PC-9 (cell line): Measurements from ENCODE around the gene MAP9. TPM values are rescaled to one million over a fixed set of nuclear protein-coding genes. Genes with fewer than 3 reads are reported as not detected.

ENCODE experiments used
- BruUV-seq: library from RNA; stranded (reverse); fragments of 400-500 nt; replicated peaks from 2 replicates; lab custom pipeline; 2021; lab: Mats Ljungman, UMichigan
- CTCF ChIA-PET: fragments of 300-600 bp; sonication (Branson Sonifier 250); formaldehyde crosslinking; loops from one replicate; lab custom pipeline; 2022; ENCODE audit warnings: antibody characterized with exemption; lab: Charles Lee
- POLR2A ChIA-PET: fragments of 300-600 bp; sonication (Branson Sonifier 250); formaldehyde crosslinking; loops from one replicate; lab custom pipeline; 2022; ENCODE audit warnings: antibody characterized with exemption; ENCODE audit not compliant: unreplicated experiment; lab: Charles Lee
- DNase-seq, 2 experiments: peaks; one replicate each; pipeline versions ENCODE4 v3.0.0 to v3.0.0-alpha.2; 2015 to 2022; ENCODE audit warnings: mixed read lengths in 1 of 2
- H2AFZ ChIP-seq: fragments of 200-600 bp; sonication (generic); 2 replicates; pipeline ENCODE4 v1.8.1; 2017; ENCODE audit warnings: antibody characterized with exemption
- H3F3A ChIP-seq: fragments of 200-600 bp; sonication (generic); 2 replicates; pipeline ENCODE4 v1.8.1; 2017; ENCODE audit warnings: antibody characterized with exemption, mild to moderate bottlenecking, low read depth; ENCODE audit not compliant: insufficient read depth
- H3K27ac ChIP-seq: fragments of 200-600 bp; sonication (generic); 2 replicates; pipeline ENCODE4 v1.6.1; 2016; ENCODE audit warnings: mixed run types
- H3K27me3 ChIP-seq: fragments of 200-600 bp; sonication (generic); 2 replicates; pipeline ENCODE4 v1.6.1; 2016; ENCODE audit warnings: low read depth, mixed run types; ENCODE audit not compliant: insufficient read depth
- H3K36me3 ChIP-seq: fragments of 200-600 bp; sonication (generic); 2 replicates; pipeline ENCODE4 v1.6.1; 2016; ENCODE audit warnings: low read depth, mixed run types
- H3K4me1 ChIP-seq: fragments of 200-600 bp; sonication (generic); replicated peaks from 2 replicates; pipeline ENCODE4 v1.6.1; 2016; ENCODE audit warnings: mixed run types; ENCODE audit not compliant: insufficient read depth
- H3K4me2 ChIP-seq: fragments of 200-600 bp; sonication (generic); 2 replicates; pipeline ENCODE4 v1.6.1; 2017; ENCODE audit warnings: mixed run types
- H3K4me3 ChIP-seq: fragments of 200-600 bp; sonication (generic); 2 replicates; pipeline ENCODE4 v1.6.1; 2016; ENCODE audit warnings: mixed run types
- H3K79me2 ChIP-seq: fragments of 200-600 bp; sonication (generic); 2 replicates; pipeline ENCODE4 v1.6.1; 2017; ENCODE audit warnings: low read depth, mixed run types
- H3K9me2 ChIP-seq: fragments of 200-600 bp; sonication (generic); 2 replicates; pipeline ENCODE4 v1.8.1; 2017; ENCODE audit warnings: mild to moderate bottlenecking; ENCODE audit not compliant: insufficient read depth
- H3K9me3 ChIP-seq: fragments of 200-600 bp; sonication (generic); 2 replicates; pipeline ENCODE4 v1.8.1; 2016; ENCODE audit warnings: low read depth; ENCODE audit not compliant: insufficient read depth
- H4K20me1 ChIP-seq: fragments of 200-600 bp; sonication (generic); 2 replicates; pipeline ENCODE4 v1.8.1; 2017; ENCODE audit not compliant: insufficient read depth
- EZH2 ChIP-seq: fragments of 200-600 bp; sonication (generic); IDR thresholded peaks from 2 replicates; pipeline ENCODE4 v1.8.0; 2017; ENCODE audit warnings: antibody characterized with exemption, low read depth
- intact Hi-C: fragments of 100-400 bp; cut with micrococcal nuclease; formaldehyde crosslinking; loops from one replicate; pipeline ENCODE4 v1.10.0; 2022; ENCODE audit not compliant: unreplicated experiment
- total RNA-seq: library from RNA; stranded (reverse); gene quantifications from 2 replicates; pipeline ENCODE4 v1.2.3, GENCODE V29; 2021
- TF ChIP-seq, protein P1 (sequence below): fragments of 200-600 bp; sonication (generic); conservative IDR thresholded peaks from 2 replicates; pipeline ENCODE4 v1.6.1; 2017; ENCODE audit warnings: mixed run types, antibody characterized with exemption, mild to moderate bottlenecking, moderate library complexity

Gene MAP9
- total RNA-seq, 1 experiment from 2014 or later, result 11.0 TPM

DNA sequence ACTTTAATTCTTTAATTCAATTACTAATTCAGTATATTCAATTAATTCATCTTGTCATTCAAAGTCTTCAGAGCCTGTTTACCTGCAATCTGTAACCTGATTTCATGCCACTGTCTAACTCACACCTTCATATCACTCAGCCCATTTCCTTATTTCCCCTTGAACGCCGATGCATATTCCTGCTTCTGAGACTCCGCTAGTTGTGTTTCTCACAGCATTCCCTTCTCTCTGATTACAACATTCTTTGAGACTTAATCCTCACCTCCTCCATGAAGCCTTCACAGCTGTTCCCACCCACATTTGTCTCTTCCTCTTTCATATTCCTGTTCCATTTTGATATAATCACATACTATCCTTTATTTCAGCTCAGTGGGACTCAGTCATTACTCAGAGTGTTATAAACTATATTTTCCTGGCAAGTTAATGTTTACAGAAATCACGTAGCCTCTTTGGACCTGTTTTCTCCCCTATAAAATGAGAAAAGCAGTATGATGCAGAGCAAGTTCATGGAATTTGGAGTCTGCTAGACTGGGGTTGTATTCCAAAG lies 69.0 kb downstream of the MAP9 start:
- H3K9me2 ChIP-seq, result no peaks in the 10 kb centered on the region
- POLR2A ChIA-PET, result no interaction called here

DNA sequence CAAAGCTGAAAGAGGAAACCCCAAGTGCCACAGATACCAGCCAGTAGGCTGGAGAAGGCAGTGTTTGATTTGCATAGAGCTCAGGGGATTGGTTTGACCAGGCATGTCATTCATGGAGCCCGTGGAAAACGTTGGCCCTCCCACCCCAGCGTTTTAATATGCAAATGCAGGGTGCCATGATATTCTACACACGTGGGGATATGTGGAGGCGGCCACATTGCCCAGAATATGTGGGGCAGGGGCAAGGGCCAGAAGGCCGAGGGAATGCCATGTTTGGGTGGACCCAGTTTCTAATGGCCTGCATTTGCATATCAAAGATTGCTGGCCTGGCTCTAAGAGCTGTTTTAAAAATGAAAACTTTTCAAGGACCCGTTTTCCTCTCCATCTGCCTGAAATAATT lies 71.1 kb downstream of the MAP9 start:
- BruUV-seq, result no TSS peak
- H3K36me3 ChIP-seq, result no peaks in the 10 kb centered on the region
- intact Hi-C loops, result no loop called here
- no peaks in the 10 kb centered on the region for H3F3A ChIP-seq
- ChIA-PET CTCF (no interaction called here), POLR2A (no interaction called here)
- TF ChIP-seq, protein P1, sequence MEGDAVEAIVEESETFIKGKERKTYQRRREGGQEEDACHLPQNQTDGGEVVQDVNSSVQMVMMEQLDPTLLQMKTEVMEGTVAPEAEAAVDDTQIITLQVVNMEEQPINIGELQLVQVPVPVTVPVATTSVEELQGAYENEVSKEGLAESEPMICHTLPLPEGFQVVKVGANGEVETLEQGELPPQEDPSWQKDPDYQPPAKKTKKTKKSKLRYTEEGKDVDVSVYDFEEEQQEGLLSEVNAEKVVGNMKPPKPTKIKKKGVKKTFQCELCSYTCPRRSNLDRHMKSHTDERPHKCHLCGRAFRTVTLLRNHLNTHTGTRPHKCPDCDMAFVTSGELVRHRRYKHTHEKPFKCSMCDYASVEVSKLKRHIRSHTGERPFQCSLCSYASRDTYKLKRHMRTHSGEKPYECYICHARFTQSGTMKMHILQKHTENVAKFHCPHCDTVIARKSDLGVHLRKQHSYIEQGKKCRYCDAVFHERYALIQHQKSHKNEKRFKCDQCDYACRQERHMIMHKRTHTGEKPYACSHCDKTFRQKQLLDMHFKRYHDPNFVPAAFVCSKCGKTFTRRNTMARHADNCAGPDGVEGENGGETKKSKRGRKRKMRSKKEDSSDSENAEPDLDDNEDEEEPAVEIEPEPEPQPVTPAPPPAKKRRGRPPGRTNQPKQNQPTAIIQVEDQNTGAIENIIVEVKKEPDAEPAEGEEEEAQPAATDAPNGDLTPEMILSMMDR, result no peak
- no peak for TF ChIP-seq EZH2
- H4K20me1 ChIP-seq, result no peaks in the 10 kb centered on the region
- H3K4me3 ChIP-seq, result no peak overlapping the region
- no peaks in the 10 kb centered on the region for H3K27me3 ChIP-seq
- no peaks in the 10 kb centered on the region for H3K79me2 ChIP-seq
- no peak overlapping the region for H3K4me2 ChIP-seq
- DNase-seq, result no peak
- no peaks in the 10 kb centered on the region for H3K4me1 ChIP-seq
- H3K9me3 ChIP-seq, result no peaks in the 10 kb centered on the region
- no peak overlapping the region for H3K27ac ChIP-seq
- no peak overlapping the region for H2AFZ ChIP-seq
- no peaks in the 10 kb centered on the region for H3K9me2 ChIP-seq

More for the DNA sequence above, 69.0 kb downstream of the MAP9 start:
- Histone ChIP-seq H3K4me3 (no peak overlapping the region), H3K79me2 (no peaks in the 10 kb centered on the region), H3K4me1 (no peaks in the 10 kb centered on the region), H3K27ac (no peak overlapping the region), H3K9me3 (no peaks in the 10 kb centered on the region), H3K36me3 (no peaks in the 10 kb centered on the region), H3F3A (no peaks in the 10 kb centered on the region), H3K4me2 (no peak overlapping the region), H2AFZ (no peak overlapping the region), H4K20me1 (no peaks in the 10 kb centered on the region), H3K27me3 (no peaks in the 10 kb centered on the region)
- CTCF ChIA-PET, result no interaction called here
- TF ChIP-seq, protein P1, result no peak
- TF ChIP-seq EZH2, result no peak
- intact Hi-C loops, result no loop called here
- BruUV-seq, result no TSS peak
- no peak for DNase-seq

DNA sequence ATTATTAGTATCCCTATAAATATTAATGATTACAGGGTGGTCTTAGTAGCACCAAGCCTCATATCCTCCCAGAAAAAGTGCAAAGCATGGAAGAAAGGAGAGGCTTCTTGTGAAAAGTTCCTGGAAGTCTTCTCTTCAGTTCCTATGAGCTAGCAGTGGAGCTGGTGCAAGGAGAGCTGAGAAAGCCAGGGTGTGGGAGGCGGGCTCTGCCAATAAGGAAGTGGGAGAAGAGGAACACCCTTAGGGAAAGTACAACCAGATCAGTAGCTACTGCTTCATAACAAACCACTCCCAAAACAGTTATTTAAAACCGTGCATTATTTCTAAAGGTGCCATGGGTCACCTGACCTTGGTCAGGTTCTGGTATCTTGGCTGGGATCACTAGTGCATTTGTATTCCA lies 72.4 kb downstream of the MAP9 start:
- intact Hi-C loops, result no loop called here
- H4K20me1 ChIP-seq, result no peaks in the 10 kb centered on the region
- BruUV-seq, result no TSS peak
- H3K36me3 ChIP-seq, result no peaks in the 10 kb centered on the region
- ChIA-PET CTCF (no interaction called here), POLR2A (interaction anchor here (0.6 to 0.7 kb wide), 2 partner anchors 104 to 273 kb away, joined by 4 read pairs; no protein-coding TSS in a partner anchor)
- H3K9me3 ChIP-seq, result no peaks in the 10 kb centered on the region
- no peaks in the 10 kb centered on the region for H3K4me1 ChIP-seq
- no peaks in the 10 kb centered on the region for H3K9me2 ChIP-seq
- no peak overlapping the region for H3K27ac ChIP-seq
- no peak overlapping the region for H2AFZ ChIP-seq
- H3F3A ChIP-seq, result no peaks in the 10 kb centered on the region
- H3K4me2 ChIP-seq, result no peak overlapping the region
- no peaks in the 10 kb centered on the region for H3K79me2 ChIP-seq
- no peak for DNase-seq
- H3K4me3 ChIP-seq, result no peak overlapping the region
- no peaks in the 10 kb centered on the region for H3K27me3 ChIP-seq
- no peak for TF ChIP-seq EZH2
- TF ChIP-seq, protein P1, result no peak
